HG03460 (cell line): ENCODE measurements around the gene TENT5C.

Experiments
- ATAC-seq: cut with Tn5 transposase; IDR thresholded peaks from one replicate; pipeline ENCODE4 v1.9.1; 2021; ENCODE audit not compliant: unreplicated experiment

The TENT5C gene

GRCh38 chr1:117672756-117673155, 66.9 kb downstream of the TENT5C start:
- no peak for ATAC-seq

GRCh38 chr1:117673405-117673804, 67.6 kb downstream of the TENT5C start:
- ATAC-seq = no peak

- peak; percentile 58 for ATAC-seq
Observed at GRCh38 chr1:117674521-117675400, 68.9 kb downstream of the TENT5C start.

GRCh38 chr1:117675907-117676430, 70.1 kb downstream of the TENT5C start:
- no peak for ATAC-seq

GRCh38 chr1:117676615-117677130, 70.8 kb downstream of the TENT5C start:
- ATAC-seq = no peak
